Neuronal stem cell (in vitro differentiated cells): ENCODE results near the gene MAP3K20.
"Not testable (repeated sequence)": the region's sequence is repeated elsewhere in the genome, so short reads cannot be mapped to it uniquely, and the experiment has no call there.

Experiments used
- DNase-seq: peaks from one replicate; pipeline ENCODE4 v3.0.0-alpha.2; 2013; ENCODE audit warnings: low spot score
- H2AFZ ChIP-seq: one replicate; pipeline ENCODE4 v1.6.1; 2013; ENCODE audit warnings: mild to moderate bottlenecking, low read length, inconsistent platforms
- H2AK5ac ChIP-seq: 2 replicates; pipeline ENCODE4 v1.6.1; 2013; ENCODE audit warnings: low read depth, mild to moderate bottlenecking, inconsistent platforms, low read length, moderate library complexity, mixed read lengths
- H2BK120ac ChIP-seq: 2 replicates; pipeline ENCODE4 v1.6.1; 2013; ENCODE audit warnings: low read depth, mild to moderate bottlenecking, inconsistent platforms, low read length, moderate library complexity, mixed read lengths
- H2BK12ac ChIP-seq: one replicate; pipeline ENCODE4 v1.6.1; 2013; ENCODE audit warnings: low read length, inconsistent platforms
- H2BK15ac ChIP-seq: 2 replicates; pipeline ENCODE4 v1.6.1; 2013; ENCODE audit warnings: mild to moderate bottlenecking, low read length, inconsistent platforms, mixed read lengths
- H2BK5ac ChIP-seq: one replicate; pipeline ENCODE4 v1.6.1; 2013; ENCODE audit warnings: inconsistent platforms, mild to moderate bottlenecking, low read length, moderate library complexity
- H3K14ac ChIP-seq: one replicate; pipeline ENCODE4 v1.6.1; 2013; ENCODE audit warnings: low read length, inconsistent platforms
- H3K18ac ChIP-seq: 2 replicates; pipeline ENCODE4 v1.6.1; 2013; ENCODE audit warnings: low read length, inconsistent platforms
- H3K23ac ChIP-seq: 2 replicates; pipeline ENCODE4 v1.6.1; 2013; ENCODE audit warnings: low read depth, mild to moderate bottlenecking, mixed read lengths, low read length, inconsistent platforms; ENCODE audit not compliant: poor library complexity
- H3K27ac ChIP-seq: replicated peaks from 3 replicates; pipeline ENCODE4 v1.5.1; 2013; ENCODE audit warnings: low read length, inconsistent platforms
- H3K27me3 ChIP-seq, 3 experiments: 2 replicates each; pipeline ENCODE4 v1.6.1; 2013; ENCODE audit warnings: low read length in 3 of 3, mild to moderate bottlenecking in 2 of 3, inconsistent platforms in 1 of 3, low read depth in 1 of 3, mixed read lengths in 1 of 3, moderate library complexity in 1 of 3; ENCODE audit not compliant: control insufficient read depth in 3 of 3, insufficient read depth in 3 of 3
- H3K36me3 ChIP-seq, 2 donors: replicated peaks in 1 of 2; 2 replicates each; pipeline ENCODE4 v1.6.1; 2013; ENCODE audit warnings: low read length in 2 of 2; ENCODE audit not compliant: control insufficient read depth in 2 of 2, insufficient read depth in 2 of 2
- H3K4ac ChIP-seq: 2 replicates; pipeline ENCODE4 v1.6.1; 2013; ENCODE audit warnings: inconsistent platforms, mild to moderate bottlenecking, low read length, moderate library complexity
- H3K4me1 ChIP-seq, 2 donors: 1 replicate in 1 of 2; 2 replicates in 1 of 2; pipeline ENCODE4 v1.6.1; 2013; ENCODE audit warnings: low read length in 2 of 2, low read depth in 1 of 2; ENCODE audit not compliant: control insufficient read depth in 2 of 2, insufficient read depth in 1 of 2
- H3K4me2 ChIP-seq: one replicate; pipeline ENCODE4 v1.6.1; 2013; ENCODE audit warnings: mild to moderate bottlenecking, low read length, inconsistent platforms; ENCODE audit not compliant: insufficient read depth, poor library complexity, severe bottlenecking
- H3K4me3 ChIP-seq, 2 donors: 2 replicates each; pipeline ENCODE4 v1.5.1; 2013; ENCODE audit warnings: low read length in 2 of 2, mild to moderate bottlenecking in 2 of 2, inconsistent platforms in 1 of 2, moderate library complexity in 1 of 2
- H3K79me1 ChIP-seq: one replicate; pipeline ENCODE4 v1.6.1; 2013; ENCODE audit warnings: low read depth, mild to moderate bottlenecking, inconsistent platforms, low read length, moderate library complexity
- H3K9ac ChIP-seq: one replicate; pipeline ENCODE4 v1.6.1; 2013; ENCODE audit warnings: mild to moderate bottlenecking, low read depth, low read length, inconsistent platforms; ENCODE audit not compliant: poor library complexity
- H3K9me3 ChIP-seq, 2 donors: replicated peaks in 1 of 2; 2 replicates each; pipeline versions ENCODE3 to v1.6.1; 2013; ENCODE audit warnings: low read length in 2 of 2, mild to moderate bottlenecking in 2 of 2, inconsistent platforms in 1 of 2, low read depth in 1 of 2, mixed read lengths in 1 of 2, moderate library complexity in 1 of 2; ENCODE audit not compliant: control insufficient read depth in 2 of 2, insufficient read depth in 1 of 2
- H4K8ac ChIP-seq: one replicate; pipeline ENCODE4 v1.6.1; 2013; ENCODE audit warnings: low read depth, mild to moderate bottlenecking, inconsistent platforms, low read length, moderate library complexity
- H4K91ac ChIP-seq: one replicate; pipeline ENCODE4 v1.6.1; 2013; ENCODE audit warnings: low read length, low read depth, mild to moderate bottlenecking, inconsistent platforms; ENCODE audit not compliant: poor library complexity
- WGBS, 2 donors: extraction: QIAGEN DNeasy Blood & Tissue Kit; methylation state at CpG; one replicate each; pipeline ENCODE4 v1.1.7; 2013; ENCODE audit warnings: missing lambda C conversion rate in 2 of 2, mixed read lengths in 1 of 2; ENCODE audit not compliant: insufficient read length in 2 of 2, insufficient replicate concordance in 1 of 2; ENCODE audit errors: extremely low coverage in 2 of 2; 5-methylcytosine and 5-hydroxymethylcytosine counted together

The MAP3K20 gene

GRCh38 chr2:173033084-173033483 lies 42.6 kb upstream of the MAP3K20 start:
- Histone ChIP-seq H3K27ac (no peak overlapping the region), H2AFZ (no peak overlapping the region), H3K9ac (no peak overlapping the region), H2BK120ac (no peak overlapping the region), H3K23ac (no peak overlapping the region), H3K27me3 (no peaks in the 10 kb centered on the region), H3K4me3 (no peak overlapping the region), H2BK15ac (no peak overlapping the region), H3K79me1 (no peaks in the 10 kb centered on the region), H4K91ac (no peak overlapping the region), H3K4me2 (no peak overlapping the region), H2BK12ac (no peak overlapping the region), H3K4me1 (peaks cover 3 to 4% of the 10 kb centered on the region in 2 donors), H2AK5ac (no peak overlapping the region), H3K14ac (no peak overlapping the region), H3K4ac (no peak overlapping the region), H3K9me3 (no peaks in the 10 kb centered on the region), H3K36me3 (no peaks in the 10 kb centered on the region), H3K18ac (no peak overlapping the region), H2BK5ac (no peak overlapping the region), H4K8ac (no peak overlapping the region)
- WGBS, 2 donors, result no CpG with 5 or more reads among the region's 3 CpGs
- DNase-seq, result no peak

DNA sequence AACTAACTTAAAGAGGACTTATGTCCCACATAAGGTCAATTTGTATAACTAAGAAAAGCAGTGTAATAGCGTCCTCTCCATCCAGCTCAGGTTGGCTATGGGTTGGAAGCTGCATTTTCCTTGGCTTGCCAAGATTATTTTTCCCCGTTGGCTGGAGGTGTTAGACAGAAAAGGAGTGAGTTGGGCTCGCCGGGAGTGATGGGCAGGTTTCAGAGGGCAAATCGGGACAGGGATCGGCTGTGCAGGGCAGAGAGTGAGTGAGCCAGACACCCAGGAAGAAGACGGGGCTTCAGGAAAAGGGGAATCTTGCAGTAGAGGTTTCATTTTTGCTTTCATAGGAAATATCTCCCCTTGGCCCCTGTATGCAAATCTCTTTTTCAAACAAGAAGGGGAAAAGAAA lies 41.5 kb upstream of the MAP3K20 start:
- DNase-seq, result no peak
- Histone ChIP-seq H3K14ac (no peak overlapping the region), H2AFZ (no peak overlapping the region), H3K27ac (no peak overlapping the region), H3K18ac (no peak overlapping the region), H4K91ac (no peak overlapping the region), H3K36me3 (no peaks in the 10 kb centered on the region), H2BK12ac (no peak overlapping the region), H3K4me3 (no peak overlapping the region), H2BK5ac (no peak overlapping the region), H2AK5ac (no peak overlapping the region), H3K4ac (no peak overlapping the region), H3K9me3 (no peaks in the 10 kb centered on the region), H2BK120ac (no peak overlapping the region), H3K4me2 (no peak overlapping the region), H3K23ac (no peak overlapping the region), H3K79me1 (no peaks in the 10 kb centered on the region), H3K27me3 (no peaks in the 10 kb centered on the region), H2BK15ac (no peak overlapping the region), H3K9ac (no peak overlapping the region), H4K8ac (no peak overlapping the region), H3K4me1 (peaks cover 3 to 4% of the 10 kb centered on the region in 2 donors)
- no CpG with 5 or more reads among the region's 7 CpGs for WGBS, 2 donors

DNA sequence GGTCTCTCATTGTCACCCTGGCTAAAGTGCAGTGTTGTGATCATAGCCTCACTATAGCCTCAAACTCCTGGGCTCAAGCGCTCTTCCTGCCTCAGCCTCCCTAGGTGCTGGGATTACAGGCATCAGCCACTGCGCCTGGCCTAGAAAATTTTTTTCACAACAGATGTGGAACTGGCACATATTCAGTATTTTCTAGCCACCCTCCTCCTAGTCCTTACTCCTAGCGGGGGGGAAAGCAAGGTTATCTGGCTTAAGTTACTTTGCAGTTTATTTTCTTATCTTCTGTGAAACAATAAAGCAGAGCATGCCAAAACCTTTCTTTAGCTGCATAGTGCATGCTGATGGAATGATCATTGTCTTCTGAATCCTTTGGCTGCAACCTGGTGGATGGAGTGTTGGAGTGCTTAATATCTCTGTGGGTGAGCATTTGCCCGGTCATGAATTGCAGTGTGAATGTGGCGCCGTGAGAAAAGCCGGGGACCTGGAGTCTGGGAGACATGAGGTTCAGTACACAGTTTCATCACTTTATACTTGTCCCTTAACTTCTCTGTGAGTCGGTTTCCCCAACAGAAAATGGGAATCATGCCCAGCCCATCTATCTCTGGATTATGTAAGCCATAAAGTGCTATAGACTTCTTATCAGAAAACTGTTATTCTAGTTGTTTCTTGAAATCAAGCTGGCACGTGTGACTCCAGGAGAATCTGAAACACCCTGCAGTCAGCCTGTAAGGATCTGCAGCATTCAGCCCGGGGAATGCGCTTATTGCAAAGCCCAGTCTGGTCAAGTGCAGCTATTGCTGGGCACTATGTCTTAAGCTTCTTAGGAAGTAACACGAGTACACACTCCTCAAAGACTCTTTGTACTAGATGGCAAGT lies 38.2 kb upstream of the MAP3K20 start:
- Histone ChIP-seq H3K27ac (no peak overlapping the region), H2AK5ac (no peak overlapping the region), H4K91ac (no peak overlapping the region), H3K4me3 (no peak overlapping the region), H3K4me2 (no peak overlapping the region), H2BK12ac (no peak overlapping the region), H3K14ac (no peak overlapping the region), H3K18ac (no peak overlapping the region), H2AFZ (no peak overlapping the region), H2BK15ac (no peak overlapping the region), H3K4me1 (peaks cover 0 to 3% of the 10 kb centered on the region in 2 donors), H3K23ac (no peak overlapping the region), H3K9me3 (no peaks in the 10 kb centered on the region), H3K79me1 (no peaks in the 10 kb centered on the region), H3K27me3 (no peaks in the 10 kb centered on the region), H4K8ac (no peak overlapping the region), H3K9ac (no peak overlapping the region), H2BK120ac (no peak overlapping the region), H3K36me3 (no peaks in the 10 kb centered on the region), H2BK5ac (no peak overlapping the region), H3K4ac (no peak overlapping the region)
- DNase-seq, result no peak
- no CpG with 5 or more reads among the region's 12 CpGs for WGBS, 2 donors

DNA sequence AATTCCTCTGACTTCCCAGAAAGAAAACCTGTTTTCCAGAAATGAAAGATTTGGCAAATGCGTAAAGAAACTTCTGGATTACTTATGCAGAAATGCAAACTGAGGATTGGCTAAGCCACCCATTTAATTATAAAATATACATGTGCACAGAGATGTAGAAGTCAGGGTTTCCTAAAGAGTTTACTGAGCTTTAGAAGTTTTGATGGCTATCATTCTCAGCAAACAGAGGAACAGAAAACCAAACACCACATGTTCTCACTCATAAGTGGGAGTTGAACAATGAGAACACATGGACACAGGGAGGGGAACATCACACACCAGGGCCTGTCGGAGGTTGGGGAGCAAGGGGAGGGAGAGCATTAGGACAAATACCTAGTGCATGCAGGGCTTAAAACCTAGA lies 37.4 kb upstream of the MAP3K20 start:
- DNase-seq, H3K4me3 ChIP-seq, H3K23ac ChIP-seq, H3K79me1 ChIP-seq, H2BK120ac ChIP-seq, H3K9me3 ChIP-seq, H3K36me3 ChIP-seq, H2AK5ac ChIP-seq, H3K9ac ChIP-seq, H3K4me2 ChIP-seq, H3K27ac ChIP-seq, H3K14ac ChIP-seq, H4K91ac ChIP-seq, H3K27me3 ChIP-seq, H2BK15ac ChIP-seq, H2AFZ ChIP-seq, H3K18ac ChIP-seq, H4K8ac ChIP-seq, H2BK12ac ChIP-seq, H3K4me1 ChIP-seq, H2BK5ac ChIP-seq, H3K4ac ChIP-seq: not testable (repeated sequence)
- WGBS, 2 donors, result no CpG with 5 or more reads among the region's 2 CpGs
